HG03571 (cell line): ENCODE results near the gene DPYSL4.

ENCODE experiments used
- ATAC-seq: cut with Tn5 transposase; IDR thresholded peaks from one replicate; pipeline ENCODE4 v1.9.1; 2021; ENCODE audit not compliant: unreplicated experiment

DPYSL4 gene

DNA sequence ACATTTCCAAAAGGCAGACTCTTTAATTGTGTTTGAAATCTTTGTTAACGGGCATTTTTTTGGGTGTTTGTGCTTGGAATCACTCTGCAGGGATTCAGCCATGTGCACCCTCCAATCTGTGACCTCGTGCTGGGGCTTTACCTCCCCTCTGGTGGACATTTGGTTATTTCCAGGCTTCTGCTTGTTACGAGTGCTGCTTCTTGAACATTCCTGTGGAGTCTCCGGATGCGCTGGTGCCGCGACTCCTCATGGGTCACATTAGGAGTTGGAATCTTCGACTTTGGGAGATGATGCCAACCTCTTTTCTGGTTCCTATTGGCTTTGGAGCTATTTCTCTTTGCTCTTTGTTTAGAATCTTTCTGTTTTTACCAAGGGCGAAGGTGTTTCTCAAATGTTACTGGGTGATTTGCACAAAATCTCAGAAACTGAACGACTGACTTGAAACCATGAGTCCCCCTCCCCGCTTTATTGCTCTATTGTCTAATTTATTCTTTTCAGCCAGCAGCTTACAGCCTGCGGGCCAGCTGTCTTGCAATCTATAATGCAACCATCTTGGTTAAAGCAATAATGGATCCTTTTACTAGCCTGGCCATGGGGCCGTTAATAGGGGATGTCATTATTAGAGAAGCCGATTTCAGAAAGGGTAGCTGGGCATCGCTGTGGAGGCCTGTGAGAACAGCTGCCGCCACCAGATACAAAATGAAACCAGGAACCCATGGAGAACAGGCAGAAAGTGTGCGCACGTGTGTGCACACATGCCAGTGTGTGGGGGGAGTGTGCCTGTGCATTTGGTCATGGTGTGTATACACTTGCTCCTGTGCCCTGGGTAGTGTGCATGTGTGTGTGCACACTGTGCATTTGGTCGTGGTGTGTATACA lies 9.9 kb upstream of the DPYSL4 start:
- ATAC-seq: no peak

DNA sequence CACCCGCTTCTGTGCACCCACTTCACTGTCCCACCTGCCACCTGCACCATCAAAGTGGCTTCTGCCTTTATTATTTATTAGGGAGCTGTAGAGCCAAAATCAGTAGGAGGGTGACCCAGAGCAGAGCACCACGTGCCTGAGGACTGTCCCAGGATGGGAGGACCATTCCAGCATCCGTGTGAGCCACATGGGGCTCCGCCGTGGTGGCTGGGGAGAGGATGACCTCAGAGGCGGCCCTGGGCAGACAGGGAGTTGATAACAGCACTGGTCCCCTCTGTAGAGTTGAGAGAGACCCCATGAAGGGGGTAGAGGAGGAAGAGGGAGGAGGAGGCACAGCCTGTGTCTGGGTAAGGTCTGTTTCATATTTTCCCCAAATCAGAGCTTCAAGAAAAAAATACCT lies 8.7 kb upstream of the DPYSL4 start:
- no peak for ATAC-seq

DNA sequence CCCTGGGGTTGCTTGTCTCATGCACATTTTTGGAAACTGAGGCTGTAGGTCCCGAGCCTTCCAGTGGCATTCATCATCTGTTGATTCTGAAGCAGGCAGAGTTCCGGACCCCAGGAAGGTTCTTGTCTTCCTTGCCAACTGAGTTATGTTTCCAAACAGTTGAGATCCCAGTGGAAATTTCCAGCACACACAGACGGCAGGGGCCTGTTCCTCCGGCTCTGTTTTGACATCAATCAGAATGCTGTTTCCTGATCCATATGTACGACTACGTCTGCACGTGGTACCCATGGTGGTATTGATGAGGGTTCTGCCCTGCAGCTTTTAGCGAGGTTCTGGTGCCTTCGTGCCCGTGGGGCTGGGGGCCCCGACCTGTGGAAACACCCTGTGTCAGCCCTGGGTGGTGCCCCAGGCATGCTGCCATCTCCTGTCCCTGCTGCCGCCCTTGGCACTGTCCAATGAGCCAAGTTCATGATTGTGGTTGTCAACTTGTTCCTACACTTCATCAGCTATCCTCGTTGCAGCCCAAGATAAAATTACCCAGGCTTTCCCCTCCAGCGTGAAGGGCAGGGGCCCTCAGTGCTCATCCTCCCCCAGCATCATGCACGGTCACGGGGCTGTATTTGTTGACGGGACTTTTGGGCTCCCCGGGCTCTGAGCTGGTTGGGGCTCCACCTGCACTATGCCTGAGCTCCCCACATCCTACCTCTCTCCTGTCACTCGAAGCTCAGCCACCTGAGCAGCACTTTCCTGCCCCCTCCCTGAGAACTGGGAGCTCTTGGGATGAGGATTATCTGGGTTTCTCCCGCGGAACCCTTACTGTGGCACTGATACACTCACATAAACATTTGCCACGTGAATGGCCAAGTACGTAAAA lies 7.8 kb upstream of the DPYSL4 start:
- ATAC-seq: no peak

DNA sequence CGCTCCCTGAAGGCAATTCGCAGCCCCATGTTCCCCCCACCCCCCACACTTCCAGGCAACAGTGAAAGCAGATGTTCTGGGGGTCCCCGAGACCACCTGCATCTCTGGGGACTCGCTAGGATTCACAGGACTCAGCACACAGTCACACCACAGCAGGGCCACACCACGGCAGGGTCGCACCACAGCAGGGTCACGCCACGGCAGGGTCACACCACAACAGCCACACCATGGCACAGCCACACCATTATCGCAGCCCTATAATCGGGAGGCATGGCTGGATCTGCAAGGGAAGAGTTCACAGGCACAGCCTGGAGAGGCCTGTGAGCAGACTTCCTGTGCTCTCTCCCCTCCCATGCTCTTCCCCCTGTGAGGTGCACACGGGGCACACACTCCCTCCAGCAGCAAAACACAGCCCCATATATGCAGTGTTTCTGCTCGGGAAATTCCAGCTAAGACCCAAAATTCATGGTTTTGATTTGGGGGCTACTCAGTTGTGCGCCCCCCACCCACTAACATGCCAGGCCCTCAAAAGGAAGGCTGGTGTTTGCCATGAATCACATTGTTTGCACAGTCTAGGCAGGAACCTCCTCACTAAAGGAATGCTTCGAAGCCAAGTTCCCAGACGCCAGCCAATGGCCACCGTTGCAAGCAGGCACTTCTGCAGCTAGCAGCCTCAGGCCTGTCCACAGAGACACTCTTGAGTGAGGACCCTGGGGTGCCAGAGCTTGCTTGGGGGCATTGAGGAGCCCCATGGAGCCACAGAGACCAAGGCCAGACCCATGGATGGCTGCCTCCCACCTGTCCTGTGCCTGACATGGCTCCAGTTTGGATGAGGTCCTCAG lies 7.0 kb upstream of the DPYSL4 start:
- ATAC-seq: no peak

DNA sequence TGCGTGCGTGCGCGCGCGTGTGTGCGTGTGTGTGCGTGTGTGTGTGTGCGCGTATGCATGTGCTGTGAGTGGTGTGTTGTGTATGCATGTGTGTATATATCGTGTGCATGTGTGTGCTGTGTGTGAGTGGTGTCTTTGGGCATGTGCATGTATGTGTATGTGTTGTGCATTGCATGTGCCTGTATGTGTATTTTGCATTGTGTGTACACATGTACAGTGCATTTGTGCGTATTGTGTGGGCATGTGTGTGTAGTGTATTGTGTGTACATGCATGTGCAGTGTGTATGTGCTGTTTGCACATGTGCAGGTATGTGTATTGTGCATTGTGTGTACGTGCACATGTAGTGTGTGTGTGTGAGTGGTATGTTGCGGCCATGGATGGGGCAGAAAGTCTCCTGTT lies 6.0 kb upstream of the DPYSL4 start:
- no peak for ATAC-seq

DNA sequence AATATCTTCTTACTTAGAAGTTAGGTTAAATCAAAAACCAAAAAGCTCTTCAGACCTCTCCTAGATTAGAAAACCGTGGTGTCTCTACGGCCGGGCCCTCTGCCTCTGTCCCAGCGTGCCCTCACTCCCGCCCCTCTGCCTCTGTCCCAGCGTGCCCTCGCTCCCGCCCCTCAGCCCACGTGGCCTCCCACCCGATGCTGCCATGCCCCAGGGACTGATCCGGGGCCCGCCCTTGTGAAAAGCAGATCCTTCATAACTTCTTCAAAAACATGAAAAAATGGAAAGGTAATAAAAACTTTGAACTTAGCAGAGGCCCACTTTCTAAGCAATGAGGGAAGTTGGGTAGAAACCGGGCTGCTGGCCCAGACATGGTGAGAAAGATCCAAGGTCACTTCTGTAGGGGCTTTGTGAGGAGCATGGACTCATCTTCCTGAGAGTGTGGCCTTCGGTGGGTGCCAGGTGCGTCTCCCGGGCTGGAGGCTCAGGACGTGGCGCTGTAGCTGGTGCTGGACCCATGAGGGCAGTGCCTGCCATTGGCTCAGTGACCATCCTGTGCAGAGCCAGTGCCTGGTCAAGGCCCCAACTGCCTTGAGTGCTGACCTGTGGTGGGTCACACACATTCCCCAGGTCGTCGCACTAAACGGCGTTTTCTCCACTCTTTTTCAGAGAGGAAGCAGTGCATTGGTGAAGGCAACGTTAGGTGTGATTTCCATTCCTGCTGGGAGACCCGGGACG lies 4.9 kb upstream of the DPYSL4 start:
- ATAC-seq: no peak

DNA sequence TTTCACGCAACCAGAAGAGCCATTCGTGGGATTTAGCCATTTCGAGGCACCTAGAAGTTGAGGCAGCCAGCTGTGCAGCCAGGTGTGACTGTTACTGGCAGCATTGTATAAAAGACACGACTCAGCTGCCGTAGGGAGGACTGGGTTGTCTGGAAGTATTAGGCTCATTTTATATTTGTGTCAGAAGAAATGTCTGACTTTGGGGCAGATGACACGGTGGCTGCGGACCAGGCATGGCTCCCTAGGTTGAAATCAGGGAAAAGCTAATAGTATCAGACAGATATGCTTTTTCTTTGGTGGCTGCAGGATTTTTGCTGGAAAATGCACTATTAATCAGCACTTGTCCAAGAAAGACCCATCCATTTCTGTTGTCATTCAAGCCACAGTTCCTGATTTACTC lies 4.2 kb upstream of the DPYSL4 start:
- no peak for ATAC-seq

DNA sequence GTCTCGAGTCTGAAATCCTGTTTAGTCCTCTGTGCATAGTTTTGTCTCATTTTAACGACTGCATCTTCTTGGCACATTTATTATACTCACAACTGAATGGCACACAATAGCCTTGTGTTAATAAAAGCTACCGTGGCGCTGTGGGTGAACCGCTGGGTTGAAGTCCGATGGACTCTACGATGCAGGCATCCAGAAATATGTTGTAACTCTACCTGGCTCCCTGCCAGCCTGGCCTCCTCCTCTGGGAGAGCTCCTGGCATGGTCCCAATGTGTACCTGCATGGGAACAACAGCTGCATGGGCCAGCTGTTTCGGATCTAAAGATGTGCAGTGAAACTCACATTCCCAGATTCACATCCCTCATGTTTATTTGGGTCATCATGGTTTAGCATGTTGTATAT lies 3.7 kb upstream of the DPYSL4 start:
- ATAC-seq: no peak

DNA sequence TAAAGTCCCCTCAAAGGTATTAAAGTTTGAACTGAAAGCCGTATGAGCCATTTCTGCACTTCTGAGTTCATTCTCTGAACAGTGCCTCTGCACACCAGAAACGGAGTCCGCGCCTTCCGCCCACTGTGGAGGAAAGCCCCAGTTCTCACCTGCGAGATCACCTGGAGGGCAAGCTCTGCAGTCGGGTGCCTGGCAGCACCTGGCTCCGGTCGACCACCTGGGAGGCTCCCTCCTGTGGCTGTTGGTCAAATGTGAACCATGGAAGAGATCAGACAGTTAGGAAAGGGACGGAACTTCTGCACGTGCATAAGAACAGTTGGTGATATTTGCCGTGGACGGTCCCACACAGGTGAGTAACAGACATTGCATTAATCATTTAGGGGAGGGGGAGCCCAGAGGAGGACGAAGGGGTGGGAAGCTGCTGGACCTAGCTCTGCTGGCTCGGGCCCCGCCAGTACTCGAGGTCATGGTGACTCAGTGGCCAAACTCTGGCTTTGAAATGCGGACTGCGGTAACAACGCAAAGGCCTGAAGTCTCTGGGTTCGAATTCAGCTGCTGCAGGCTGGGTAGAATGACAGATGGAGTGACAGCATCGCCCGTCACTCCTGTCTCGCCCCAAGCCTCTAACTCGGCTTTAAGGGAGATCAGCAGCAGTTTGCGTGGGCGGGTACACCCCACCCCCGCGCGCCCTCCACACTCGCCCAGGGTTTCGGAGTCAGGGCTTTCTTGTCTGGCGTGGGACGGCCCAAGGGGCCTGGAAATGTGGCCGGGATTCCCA lies 1.7 kb upstream of the DPYSL4 start:
- no peak for ATAC-seq

DNA sequence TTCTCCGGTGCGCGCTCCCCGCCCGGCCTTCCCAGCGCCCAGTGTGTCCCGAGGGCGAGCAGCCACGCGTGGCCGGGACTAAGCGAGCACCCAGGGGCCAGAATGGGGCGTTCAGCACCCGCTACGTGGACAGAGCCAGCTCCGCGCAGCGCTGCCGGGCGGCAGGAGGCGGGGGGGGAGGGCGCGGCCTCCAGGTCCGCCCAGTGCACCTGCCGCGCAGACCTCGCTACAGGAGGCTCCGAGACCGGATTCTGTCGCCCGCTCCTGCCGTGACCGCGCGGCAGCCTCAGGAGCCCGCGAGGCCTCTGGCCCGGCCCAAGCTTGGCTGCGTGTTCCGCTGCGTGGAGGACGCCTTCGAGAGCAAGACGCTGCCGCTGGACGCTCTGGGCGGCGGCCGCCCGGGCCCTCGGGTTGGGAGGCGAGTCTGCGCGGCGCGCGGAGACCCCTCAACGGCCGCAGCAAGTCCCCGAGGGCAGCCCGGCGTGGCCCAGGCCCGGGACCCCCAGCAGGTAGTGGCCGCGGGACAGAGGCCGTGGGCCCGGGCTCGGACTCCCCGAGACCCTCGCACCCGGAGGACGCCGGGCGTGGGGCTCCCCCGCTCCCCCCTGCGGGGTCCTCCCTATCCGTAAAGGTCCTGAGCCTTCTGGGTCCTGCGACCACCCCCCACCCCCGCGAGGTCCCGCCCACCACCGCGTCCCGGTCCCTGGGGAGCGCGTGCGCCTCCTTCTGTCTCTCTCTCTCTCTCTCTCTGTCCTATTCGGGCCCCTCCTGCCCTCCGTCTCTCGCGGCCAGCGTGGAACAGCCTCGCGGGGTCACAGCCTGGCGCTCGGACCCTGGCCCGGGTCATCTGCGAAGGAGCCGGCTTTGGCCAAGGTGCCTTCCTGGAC lies 904 bp upstream of the DPYSL4 start:
- no peak for ATAC-seq

DNA sequence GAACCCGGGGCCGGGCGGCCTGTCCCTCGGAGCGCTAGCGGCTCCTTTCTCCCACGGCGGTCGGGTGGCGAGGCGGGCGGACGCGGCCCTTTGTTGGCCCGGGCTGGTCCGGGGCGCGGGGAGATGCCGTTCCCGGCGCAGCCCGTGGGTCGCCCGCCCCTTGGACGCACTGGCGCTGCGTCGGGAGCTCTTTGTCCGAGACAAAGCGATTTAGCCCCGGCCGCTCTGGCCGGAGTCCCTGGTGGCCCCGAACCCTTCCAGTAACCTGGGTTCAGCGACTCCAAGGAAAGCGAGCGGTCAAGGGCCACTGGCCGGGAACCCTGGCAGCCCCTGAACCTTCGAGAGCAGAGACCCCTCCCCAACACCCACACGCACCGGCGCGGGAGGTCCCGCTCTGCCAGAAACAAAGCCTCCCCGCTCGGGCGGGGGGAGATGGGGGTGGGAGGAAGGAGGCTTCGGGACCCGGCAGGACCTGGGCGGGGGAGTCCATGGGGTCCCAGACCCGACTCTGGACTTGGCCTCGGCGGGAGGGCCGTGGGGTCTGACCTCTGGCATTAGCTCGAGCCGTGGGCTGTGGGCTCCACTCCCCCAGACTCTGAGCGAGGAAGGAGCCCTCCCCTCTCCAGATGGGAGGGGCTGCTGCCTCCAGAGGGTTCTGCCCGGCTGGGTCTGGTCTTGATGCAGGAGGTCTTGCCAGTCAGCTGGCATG lies 836 bp downstream of the DPYSL4 start:
- ATAC-seq: no peak

DNA sequence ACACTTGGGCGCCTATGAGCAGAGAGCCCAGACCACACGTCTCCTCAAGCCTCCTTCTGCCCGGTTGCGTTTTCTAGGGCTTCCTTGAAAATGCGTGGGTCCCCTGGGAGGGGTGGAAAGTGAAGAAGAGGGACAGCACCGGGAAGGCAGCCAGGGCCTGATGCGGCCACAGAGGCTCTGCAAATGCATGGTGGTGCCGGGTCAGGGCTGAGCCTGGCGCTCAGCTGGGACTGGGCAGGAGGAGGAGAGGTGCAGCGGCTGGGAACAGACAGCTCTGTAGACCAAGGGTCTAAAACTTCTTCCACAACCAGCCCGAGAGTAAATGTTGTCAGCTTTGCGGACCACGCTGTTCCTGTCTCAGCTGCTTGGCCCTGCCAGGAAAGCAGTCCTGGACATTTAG lies 1.6 kb downstream of the DPYSL4 start:
- no peak for ATAC-seq

DNA sequence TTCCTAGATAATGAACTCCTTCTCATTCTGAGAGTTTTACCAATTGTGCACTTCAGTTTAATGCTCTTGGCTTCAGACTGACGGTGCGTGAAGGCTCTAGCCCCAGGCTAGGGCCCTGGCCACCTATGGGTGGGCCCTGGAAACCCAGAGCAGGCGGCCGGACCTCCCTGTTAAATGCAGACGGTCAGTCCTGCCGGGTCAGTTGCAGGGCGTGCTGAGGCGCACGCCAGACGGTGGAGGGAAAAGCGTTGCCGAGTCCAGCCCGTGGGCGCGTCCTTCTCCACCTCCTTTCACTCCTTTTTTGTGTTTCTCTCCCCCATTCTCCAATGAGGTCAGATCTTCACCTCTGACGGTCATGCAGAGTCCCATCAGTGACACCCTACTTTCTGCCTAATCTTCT lies 2.3 kb downstream of the DPYSL4 start:
- no peak for ATAC-seq

DNA sequence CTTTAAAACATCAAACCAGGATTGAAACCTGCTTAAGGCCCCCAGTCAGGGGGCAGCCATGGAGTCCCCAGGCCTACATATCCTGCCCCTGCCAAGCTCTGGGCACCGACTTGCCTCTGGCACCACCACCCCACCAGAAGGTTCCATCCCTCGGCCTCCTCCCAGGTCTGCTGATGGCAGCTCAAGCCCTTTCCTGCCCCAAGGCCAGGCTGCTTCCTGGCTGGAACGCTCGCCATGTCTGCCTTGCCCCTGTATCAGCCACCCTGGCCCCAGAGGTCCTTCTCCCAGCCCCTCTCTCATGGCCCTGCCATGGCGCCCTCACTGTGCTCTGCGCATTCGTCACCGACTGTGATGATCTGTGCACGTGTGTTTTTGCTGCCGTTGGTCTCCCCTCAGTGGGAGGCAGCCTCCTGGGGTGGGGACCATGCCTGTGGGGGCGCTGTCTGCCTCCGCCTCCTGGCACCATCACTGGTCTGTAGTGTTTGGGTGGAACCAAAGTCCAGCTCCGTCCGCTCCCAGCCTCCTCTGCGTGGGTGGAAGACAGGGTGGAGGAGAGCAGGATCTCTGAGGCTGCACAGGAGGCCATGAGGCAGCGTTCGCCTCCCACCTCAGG lies 3.2 kb downstream of the DPYSL4 start:
- ATAC-seq: no peak

DNA sequence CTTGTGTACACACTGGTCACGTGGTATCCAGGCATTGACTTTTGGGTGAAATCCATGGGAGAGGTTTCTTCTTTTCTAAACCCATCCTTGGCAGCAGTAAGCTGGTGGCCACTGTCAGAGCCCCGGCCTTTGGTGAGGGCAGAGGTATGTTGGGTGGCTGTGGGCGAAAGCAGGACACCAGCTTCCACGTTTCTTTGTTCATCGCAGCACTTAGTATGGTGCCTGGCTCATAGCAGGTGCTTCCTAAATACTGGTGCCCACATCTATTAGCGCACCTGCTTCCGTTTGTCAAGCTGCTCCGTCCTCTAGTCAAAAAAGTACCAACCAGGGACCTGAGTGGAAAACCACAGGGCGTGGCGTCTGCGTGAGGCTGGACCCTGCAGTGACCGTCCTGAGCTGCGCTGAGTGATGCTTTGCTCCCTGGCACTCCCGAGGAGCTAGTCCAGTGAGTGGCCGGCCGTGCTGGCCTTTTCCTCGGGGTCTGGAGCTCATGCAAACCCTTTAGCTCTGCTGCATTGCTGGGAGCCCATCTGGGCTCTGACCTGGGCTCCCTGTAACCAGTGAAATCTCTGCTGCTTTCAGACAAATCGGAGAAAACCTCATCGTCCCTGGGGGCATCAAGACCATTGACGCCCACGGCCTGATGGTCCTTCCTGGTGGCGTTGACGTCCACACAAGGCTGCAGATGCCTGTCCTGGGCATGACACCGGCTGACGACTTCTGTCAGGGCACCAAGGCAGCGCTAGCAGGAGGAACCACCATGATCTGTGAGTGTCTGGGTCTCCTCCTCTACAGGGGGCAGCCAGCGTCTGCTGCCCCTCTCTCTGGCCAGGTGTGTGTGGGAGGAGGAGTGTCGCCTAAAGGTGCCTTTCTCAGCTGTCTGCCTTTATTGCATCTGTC lies 5.6 kb downstream of the DPYSL4 start:
- no peak for ATAC-seq

DNA sequence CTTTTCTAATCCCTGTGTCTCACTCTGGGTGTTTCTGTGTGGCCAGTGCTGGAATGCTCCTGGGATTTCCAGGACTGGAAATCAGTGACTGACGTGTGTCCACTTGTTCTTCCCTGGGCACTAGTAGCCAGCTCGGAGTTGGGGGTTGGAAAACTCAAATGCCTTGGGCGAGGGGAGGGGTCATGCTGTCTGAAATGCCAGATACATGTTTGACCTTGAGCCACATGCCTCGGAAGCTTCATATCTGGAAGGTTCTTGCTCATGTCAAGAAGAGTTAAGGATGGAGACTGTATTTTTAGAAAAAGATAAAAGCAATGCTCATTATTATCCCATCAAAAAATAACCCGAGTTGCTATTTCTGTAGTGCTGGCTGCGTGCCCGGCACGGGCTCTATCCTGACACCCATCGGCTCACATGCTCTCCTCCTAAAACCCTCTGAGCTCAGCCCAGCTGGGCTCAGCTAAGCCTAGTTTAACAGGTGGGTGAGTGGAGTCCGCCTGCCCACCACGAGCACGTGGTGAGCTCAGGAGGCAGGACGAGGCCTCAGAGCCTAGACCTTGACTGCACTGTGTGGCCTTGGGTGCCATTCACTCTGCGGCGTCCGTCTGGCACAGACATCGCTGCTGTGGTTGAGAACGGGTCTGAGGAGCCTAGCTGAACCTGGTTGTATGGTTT lies 6.4 kb downstream of the DPYSL4 start:
- ATAC-seq: no peak
